HG03039 (cell line): ENCODE results near the gene TIMM23.
"Not testable (repeated sequence)": the region's sequence is repeated elsewhere in the genome, so short reads cannot be mapped to it uniquely, and the experiment has no call there.

ENCODE experiments used
- ATAC-seq: cut with Tn5 transposase; IDR thresholded peaks from one replicate; pipeline ENCODE4 v1.9.1; 2021; ENCODE audit warnings: mild to moderate bottlenecking, moderate library complexity; ENCODE audit not compliant: unreplicated experiment

Gene TIMM23

GRCh38 chr10:45972106-45972812, at the start of gene TIMM23:
Gene TIMM23 (plus strand): TSS chr10:45972489. CDS start chr10:45972625, 136 bp downstream.
- peak; percentile 55 for ATAC-seq

- ATAC-seq: not testable (repeated sequence)
These were observed 45.5 kb upstream of the TIMM23 start for GRCh38 chr10:45926790-45927189.

GRCh38 chr10:45931305-45931704, 41.0 kb upstream of the TIMM23 start:
- ATAC-seq: not testable (repeated sequence)

DNA sequence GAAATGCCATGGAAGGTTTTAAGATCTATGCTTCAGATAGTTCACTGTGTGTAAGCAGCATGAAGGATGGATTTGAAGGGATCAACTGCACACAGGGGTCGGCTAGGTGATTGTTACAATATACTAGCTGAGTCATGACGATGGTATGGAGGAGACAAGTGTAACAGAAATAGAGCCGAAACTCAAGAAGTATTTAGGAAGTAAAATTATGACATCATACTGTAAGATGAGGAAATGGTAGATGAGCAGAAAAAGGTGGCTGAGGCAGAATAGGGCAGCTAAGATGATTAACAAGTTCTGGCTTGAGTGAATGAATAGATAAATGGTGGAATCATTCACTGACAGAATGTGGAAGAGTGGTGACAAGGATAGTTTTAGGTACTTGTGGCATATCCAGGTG, 37.5 kb upstream of the TIMM23 start:
- not testable (repeated sequence) for ATAC-seq

DNA sequence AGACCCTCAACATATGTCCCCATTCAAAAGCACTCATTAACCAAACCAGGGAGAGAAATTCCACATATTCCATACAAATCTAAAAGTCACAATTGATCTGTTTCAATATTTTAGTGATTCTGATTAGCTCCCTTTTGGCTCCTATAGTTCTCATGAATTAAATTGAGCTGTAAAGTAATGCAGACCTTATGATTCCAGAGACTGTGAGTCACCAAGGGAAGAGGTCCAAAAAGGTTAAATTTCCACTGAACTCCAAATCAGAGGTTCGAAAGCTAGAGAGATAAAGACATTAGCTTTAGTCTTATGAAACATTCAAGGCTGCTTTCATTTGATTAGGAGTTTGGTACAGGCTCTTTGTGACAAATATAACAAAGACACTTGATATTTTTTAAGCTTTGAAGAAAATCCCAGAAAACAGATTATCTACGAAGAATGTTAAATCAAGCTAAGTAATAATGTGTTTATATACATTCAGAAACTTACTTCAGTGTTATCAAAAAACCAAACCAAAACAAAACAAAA, 33.1 kb upstream of the TIMM23 start:
- ATAC-seq: not testable (repeated sequence)

GRCh38 chr10:45941196-45941595, 31.1 kb upstream of the TIMM23 start:
- ATAC-seq: not testable (repeated sequence)

- ATAC-seq: not testable (repeated sequence)
These were observed 26.8 kb upstream of the TIMM23 start for GRCh38 chr10:45945476-45945875.

DNA sequence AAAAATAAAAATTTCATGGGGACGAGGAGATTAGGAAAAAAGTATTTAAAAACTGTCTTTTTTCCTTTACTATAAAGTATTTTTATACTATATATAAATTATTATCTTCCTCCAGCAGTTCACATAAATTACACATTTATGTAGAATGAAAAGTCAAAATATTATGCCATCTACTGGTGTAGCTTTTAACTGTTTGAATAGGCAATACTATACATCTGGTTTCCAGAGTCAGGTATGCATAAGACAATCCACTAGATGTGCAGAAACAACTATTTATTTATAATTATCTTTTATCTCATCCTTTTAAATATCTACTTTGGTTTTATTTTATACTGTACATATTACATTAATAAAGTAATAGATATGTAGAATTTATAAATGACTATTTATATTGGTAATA, 24.9 kb upstream of the TIMM23 start:
- not testable (repeated sequence) for ATAC-seq

DNA sequence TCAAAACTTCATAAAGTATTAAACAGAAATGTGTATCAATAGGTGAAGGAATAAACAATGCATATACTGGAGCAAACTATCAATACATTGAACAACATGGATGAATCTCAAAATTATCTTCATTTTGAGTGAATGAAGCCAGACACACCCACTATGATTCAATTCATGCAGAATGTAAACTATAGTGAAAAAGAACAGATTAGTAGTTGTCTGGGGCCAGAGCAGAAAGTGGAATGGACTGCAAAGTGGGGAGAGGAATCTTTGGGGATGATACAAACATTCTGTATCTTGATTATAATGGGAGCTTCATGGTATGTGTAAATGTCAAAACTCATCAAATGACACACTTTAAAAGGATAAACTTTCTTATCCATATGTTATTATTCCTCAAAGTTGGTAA, 23.5 kb upstream of the TIMM23 start:
- ATAC-seq: not testable (repeated sequence)

GRCh38 chr10:45954367-45954766, 17.9 kb upstream of the TIMM23 start:
- not testable (repeated sequence) for ATAC-seq

DNA sequence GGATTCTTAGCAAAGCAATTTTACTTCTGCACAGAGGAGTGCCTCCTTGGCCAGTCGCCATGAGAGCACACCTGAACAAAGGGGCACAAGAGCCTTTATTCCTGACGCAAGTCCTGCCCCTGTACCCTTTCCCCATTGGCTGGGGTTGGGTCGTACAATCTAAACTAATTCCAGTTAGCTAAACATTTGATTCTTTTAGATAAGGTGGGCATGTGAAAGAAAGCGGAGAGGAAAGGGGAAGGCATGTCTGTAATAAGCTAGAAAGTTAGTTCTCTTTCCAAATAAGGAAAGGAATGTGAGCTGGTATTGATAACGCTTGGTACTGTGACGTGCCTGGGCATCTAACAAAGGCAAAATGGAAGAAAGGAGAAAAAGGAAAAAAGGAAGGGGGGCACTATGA, 15.7 kb upstream of the TIMM23 start:
- not testable (repeated sequence) for ATAC-seq

- not testable (repeated sequence) for ATAC-seq
These were observed 14.4 kb upstream of the TIMM23 start for GRCh38 chr10:45957928-45958327.

DNA sequence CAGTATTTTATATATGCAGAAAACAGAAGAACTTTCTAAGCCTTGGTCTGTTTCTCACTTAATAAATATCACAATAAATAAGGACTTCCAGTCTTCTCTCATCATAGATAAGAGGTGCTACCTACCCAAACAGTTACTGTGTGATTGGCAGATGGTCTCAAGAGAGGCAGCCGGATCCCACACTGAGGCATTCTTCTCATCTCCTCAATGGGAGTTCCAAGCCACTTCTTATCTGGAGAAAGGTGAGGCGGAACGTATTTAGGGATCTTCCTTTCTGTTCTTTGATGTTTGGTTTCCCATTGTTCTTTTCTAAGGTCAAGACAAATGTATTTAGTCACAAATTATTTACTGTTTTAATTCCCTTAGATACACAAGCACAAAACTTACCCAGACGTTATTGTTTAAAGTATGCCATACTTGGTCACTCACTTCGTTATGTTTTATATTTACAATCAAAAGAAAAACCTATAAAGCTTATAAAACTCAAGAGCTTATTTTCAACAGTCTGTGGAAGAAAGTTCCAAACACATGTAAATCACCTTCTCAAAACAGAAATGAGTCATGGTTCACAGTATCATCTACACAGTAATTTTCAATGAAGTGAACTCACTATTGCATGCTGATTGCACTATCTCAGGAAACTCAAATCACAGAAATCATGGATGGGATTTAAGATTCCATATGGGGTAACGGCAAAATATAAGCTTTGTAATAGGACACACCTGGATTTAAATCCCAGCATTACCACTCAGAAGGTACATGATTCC, 9.4 kb upstream of the TIMM23 start:
- ATAC-seq: not testable (repeated sequence)

DNA sequence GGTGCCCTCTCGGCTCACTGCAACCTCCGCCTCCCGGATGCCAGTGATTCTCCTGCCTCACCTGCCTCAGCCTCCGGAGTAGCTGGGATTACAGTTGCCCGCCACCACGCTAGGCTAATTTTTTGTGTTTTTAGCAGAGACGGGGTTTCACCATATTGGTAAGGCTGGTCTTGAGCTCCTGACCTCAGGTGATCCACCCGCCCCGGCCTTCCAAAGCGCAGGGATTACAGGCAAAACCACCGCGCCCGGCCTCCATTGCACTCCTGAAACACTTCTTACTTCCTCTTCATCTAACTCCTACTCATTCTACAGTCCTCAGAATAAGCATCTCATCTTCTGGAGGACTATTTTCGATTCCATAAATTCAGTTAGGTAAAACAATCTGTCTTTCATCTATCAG, 1.3 kb upstream of the TIMM23 start:
- not testable (repeated sequence) for ATAC-seq

GRCh38 chr10:45971742-45972105, 565 bp upstream of the TIMM23 start:
- peak; percentile 31 for ATAC-seq

GRCh38 chr10:45972813-45973169, 502 bp downstream of the TIMM23 start:
- ATAC-seq: peak; percentile 4

DNA sequence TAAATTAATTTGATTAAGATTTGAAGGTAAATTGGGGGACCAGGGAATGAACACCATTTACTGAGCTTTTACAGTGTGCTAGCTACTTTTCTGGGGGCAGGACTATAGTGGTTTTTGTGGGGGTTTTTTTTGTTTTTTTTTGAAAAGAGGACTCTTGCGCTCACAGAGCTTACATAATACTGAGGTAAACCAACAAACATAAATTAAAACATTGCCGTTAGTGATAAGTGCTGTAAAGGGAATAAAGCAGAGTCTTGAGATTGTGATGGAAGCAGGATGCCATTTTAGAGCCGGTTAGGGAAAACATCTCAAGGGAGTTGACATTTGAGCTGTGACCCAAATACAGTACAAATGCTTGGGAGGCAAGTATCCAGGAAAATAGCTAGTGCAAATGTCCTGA, 1.8 kb downstream of the TIMM23 start:
- ATAC-seq: not testable (repeated sequence)

DNA sequence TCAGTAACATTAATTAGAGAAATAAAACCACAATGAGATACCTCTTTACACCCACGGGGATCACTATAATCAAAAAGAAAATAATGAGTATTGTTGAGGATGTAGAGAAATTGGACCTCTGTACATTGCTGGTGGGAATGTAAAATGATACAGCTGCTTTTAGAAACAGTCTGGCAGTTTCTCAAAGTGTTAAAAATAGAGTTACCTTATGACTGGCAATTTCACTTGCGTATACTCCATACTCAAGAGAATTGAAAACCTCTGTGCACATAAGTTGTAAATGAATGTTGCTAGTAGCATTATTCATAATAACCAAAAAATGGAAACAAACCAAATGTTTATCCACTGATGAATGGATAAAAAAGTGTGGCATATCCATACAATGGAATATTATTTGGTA, 6.3 kb downstream of the TIMM23 start:
- ATAC-seq: not testable (repeated sequence)

DNA sequence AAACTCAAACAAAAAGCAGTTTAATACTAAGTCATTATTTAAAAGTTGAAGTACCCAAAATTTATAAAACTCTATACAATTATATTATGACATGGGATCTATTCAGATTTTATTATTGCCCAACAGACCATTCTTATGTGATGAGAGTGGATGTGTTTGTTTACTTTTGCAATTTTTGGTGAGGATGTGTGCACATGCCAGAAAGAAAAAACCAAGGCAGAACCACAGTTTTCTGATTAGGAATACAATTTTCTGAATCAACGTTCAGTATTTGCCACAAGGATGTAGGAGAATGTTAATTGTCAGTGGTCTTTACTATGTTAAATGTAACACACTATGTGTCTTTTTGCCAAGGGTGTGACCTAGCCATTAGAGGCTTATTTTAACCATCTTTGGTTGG, 9.1 kb downstream of the TIMM23 start:
- ATAC-seq: not testable (repeated sequence)

GRCh38 chr10:45983538-45984186, 11.4 kb downstream of the TIMM23 start:
- not testable (repeated sequence) for ATAC-seq

DNA sequence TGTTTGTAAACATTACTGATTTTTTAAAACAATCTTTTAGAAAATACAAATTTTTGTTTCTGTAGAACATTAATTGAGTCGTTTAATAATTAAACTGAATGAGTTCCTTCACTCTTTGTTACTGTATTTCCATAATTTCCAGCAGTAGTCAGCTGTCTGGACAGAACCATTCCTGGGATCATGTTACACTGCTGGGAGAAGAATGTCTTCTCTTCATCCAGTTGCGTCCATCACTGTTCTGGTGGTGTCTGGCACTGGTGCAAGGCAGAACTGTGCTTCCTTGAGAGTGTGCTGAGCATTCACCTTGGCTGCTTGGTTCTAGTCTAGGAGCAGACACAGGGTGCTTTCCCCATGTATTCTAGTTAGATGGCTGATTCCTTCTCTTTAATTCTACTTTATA, 12.2 kb downstream of the TIMM23 start:
- ATAC-seq: not testable (repeated sequence)
